GM10266 (cell line): ENCODE data around the gene CAST.

Source experiments
- DNase-seq: peaks from one replicate; pipeline ENCODE4 v3.0.0; 2012; ENCODE audit errors: extremely low spot score
- TF ChIP-seq, protein P1 (sequence below): IDR thresholded peaks from 2 replicates; pipeline ENCODE4 v1.5.1; 2012; ENCODE audit warnings: mild to moderate bottlenecking, low read depth; ENCODE audit not compliant: control insufficient read depth, insufficient read depth; ENCODE audit errors: missing control alignments

CAST gene

DNA sequence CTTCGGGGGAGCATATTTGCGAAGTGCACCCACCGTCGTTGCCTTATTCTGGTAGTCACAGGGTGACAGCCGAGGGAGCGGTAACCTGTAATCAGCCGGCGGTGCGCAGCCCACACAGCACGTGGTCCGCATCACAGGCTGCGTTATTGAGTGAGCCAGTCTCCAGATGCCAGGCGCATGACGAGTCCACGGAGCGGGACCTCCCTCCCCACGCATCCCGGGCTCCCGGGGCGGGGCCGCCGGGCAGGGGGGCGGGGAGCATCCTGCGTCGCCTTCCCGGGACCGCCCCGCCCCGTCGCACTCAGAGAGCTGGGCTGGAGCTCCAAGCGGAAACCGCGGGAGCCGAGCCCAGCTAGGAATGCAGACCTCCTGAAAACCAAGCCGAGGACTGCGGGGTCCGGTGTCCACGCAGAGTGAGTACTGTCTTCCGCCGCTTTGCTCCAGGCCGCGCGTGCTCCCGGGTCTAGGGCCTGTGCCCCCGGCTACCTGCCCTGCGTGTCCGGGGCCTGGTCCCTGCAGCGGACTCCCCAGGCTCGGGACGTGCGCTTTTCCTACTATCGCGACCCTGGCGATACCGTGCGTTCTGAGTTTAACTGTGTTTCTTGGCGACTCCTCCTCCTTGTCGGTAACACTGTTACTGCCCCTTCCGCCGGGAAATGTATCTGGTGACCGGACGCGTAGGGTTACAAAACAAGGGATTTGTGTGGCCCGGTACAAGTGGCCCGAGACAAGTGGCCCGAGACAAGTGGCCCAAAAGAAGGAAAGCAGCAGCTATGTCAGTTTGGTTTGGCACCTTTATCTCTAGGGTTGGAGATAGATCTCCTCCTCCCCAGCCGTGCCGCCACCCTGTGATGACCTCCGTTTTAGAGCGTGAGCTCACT lies 40.6 kb downstream of the CAST start:
- TF ChIP-seq, protein P1, sequence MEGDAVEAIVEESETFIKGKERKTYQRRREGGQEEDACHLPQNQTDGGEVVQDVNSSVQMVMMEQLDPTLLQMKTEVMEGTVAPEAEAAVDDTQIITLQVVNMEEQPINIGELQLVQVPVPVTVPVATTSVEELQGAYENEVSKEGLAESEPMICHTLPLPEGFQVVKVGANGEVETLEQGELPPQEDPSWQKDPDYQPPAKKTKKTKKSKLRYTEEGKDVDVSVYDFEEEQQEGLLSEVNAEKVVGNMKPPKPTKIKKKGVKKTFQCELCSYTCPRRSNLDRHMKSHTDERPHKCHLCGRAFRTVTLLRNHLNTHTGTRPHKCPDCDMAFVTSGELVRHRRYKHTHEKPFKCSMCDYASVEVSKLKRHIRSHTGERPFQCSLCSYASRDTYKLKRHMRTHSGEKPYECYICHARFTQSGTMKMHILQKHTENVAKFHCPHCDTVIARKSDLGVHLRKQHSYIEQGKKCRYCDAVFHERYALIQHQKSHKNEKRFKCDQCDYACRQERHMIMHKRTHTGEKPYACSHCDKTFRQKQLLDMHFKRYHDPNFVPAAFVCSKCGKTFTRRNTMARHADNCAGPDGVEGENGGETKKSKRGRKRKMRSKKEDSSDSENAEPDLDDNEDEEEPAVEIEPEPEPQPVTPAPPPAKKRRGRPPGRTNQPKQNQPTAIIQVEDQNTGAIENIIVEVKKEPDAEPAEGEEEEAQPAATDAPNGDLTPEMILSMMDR: no peak
- DNase-seq: peak; percentile 63

DNA sequence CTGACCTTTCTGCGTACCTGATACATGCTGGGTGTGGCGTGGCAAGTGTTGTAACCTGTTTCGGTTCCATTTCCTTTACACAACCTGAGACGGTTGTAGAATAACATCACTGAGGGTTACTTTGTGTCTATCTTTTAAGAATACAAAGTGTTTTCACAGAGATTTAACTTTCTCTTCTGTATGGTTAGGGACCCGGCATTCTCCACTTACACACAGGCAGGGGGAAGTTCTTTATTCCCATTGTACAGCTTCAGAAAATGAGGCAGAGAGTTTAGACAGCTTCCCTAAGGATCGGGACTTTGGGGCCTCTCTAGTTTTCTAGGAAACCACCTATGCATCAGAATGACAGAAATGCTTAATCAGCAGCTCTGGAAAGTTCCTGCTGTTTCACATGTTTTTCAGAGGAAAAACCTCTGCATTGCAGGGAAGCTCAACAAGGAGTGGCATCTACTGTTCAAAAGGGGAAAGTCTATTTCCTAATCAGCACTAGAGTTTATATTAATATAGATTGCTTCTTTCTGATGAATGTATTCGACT lies 41.3 kb downstream of the CAST start:
- DNase-seq: no peak
- TF ChIP-seq, protein P1: no peak

DNA sequence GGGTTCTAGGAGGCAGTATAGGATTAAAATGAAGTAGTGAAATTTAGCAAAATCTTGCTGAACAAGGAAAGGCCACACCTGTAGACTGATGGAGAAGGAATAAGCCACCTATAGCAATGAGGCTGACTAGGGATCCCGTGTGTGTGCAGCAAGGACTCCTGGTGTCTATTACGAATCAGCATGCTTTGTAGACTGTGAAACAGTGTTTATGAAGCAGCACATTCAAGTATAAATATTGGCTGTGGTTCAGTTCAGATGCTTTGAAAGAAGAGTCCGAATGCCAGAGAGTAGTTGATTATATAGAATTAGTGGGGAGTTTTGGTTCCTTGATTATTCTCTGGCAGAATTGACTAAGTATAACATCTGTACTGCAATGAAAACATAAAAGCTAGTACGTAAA lies 41.8 kb downstream of the CAST start:
- TF ChIP-seq, protein P1: no peak
- no peak for DNase-seq

DNA sequence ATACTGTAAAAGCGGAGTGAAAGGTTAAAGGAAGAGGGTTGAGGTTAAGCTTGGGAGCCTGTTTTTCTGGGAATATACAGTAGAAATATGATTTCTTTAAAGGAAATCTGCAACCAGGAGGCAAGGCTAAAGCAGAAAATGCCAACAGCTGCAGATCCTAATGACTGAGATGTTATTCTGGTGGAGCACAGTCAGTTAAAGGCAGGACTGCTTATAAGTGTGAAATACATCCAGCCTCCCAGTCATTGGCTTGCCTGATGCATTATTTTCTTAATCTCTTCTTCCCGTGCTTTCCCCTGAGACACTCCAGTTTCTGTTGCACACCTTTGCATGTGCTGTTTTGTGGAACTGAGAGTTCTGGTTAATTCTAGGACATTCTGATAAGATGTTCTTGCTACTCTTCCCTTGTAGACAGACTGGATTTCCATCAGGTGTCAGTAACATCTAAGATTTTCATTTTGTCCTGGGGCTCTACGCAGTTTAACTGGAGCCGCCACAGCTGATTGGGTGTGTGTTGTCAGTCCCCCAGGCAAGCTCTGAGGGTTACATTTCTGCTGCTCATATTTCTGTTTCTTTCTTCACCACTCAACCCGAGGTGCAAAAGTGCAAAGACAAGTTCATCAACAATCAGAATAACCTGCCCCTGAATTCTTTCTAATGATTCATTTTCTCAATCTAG lies 44.4 kb downstream of the CAST start:
- TF ChIP-seq, protein P1: no peak
- no peak for DNase-seq

DNA sequence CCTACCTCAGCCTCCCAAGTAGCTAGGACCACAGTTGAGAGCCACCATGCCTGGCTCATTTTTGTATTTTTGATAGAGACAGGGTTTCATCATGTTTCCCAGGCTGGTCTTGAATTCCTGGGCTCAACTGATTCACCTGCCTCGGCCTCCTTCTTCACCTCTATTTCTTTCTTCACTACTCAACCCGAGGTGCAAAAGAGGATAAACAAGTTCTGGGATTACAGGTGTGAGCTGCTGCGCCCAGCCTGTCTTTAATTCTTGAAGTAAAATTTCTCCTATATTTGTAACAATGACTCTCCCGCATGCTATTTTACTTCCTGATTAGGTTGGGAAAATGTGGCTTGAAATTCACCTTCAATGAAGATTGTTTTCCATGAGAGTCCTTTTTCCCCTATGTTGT lies 46.4 kb downstream of the CAST start:
- TF ChIP-seq, protein P1: no peak
- DNase-seq: no peak

DNA sequence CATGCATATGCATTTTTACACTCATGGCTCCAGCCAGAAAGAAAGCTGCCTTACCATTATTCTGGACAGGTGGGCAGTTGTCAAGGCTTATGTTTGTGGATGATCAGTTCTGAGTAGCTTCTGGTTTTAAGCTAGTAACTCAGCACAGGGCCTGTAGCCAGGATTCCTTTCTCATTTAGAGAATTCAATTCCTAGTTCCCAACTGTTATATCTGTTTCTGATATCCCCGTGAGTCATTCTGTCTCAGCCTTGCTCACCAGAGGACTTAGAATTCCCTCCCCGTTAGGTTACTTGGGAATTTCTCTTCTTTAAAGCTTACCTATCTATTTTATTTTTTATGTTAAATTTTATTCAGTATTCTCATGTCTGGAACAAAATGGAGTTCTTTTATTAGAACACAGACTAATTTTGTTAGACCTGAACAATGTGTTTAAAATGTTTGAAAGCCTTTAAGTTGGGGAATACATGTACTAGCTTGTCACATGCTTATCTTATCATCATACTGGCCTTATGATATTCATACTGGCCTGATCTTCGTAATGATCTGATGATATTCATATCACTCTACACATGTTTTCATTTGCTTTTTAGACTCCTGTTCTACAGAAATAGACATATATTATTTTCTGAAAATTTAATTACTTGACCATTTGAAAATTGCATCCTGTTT lies 47.1 kb downstream of the CAST start:
- TF ChIP-seq, protein P1: no peak
- DNase-seq: no peak
